ENCODE measurements around the gene RXRA. TPM values are rescaled to one million over a fixed set of nuclear protein-coding genes. Genes with fewer than 3 reads are reported as not detected.

The RXRA gene
- polyA plus RNA-seq, 1 of the 3 experiments (the other 2 are of a cell fraction) = 7.6 TPM

DNA sequence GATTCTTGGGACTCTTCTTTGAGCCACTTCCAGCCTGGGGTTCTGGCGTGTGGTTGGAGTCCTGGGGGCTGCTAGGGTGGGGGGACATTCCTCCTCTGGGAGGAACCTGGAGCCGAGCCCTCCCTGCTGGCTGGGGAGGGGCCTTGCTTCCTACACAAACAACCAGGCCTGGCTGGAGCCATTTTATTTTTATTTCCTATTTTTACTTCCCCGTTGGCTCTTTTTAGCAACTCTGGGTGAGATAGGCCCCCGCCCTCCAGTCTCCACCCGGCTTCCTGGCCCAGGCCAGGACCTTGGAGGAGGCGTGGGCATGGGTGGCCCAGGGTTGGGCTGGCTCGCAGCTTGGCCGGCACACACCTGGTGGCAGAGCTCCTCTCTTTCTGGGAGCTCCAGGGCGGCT, 15.1 kb downstream of the RXRA start:
- ChIA-PET POLR2A (no interaction called here), CTCF (interaction anchor here (1.3 kb wide), 1 partner anchor 23 kb away, joined by 4 read pairs; no protein-coding TSS in a partner anchor)
- Histone ChIP-seq H3F3A (replicated peaks; ENCODE audit: insufficient read depth) (no peaks in the 10 kb centered on the region), H2AFZ (ENCODE audit: low read depth) (no peak overlapping the region), H3K36me3 (replicated peaks in 1 of 2; ENCODE audit: control insufficient read depth in 1 of 2, insufficient read depth in 2 of 2, low read length in 1 of 2) (no peaks in the 10 kb centered on the region), H3K4me3 (ENCODE audit: low read depth in 2 of 2, low read length in 1 of 2) (no peak overlapping the region), H3K4me2 (no peak overlapping the region), H4K20me1 (ENCODE audit: insufficient read depth) (peaks cover 100% of the 10 kb centered on the region), H3K27ac (ENCODE audit: low read depth in 2 of 2, low read length in 1 of 2) (no peak overlapping the region), H3K9me3 (no peaks in the 10 kb centered on the region), H3K9me2 (no peaks in the 10 kb centered on the region), H3K9ac (no peak overlapping the region), H3K27me3 (ENCODE audit: insufficient read depth) (no peaks in the 10 kb centered on the region), H3K79me2 (ENCODE audit: insufficient read depth) (peaks cover 64% of the 10 kb centered on the region), H3K4me1 (ENCODE audit: control insufficient read depth in 1 of 2, insufficient read depth in 2 of 2, low read depth in 1 of 2, low read length in 1 of 2) (peaks cover 0 to 76% of the 10 kb centered on the region in 2 experiments; a peak in 1 of 4 replicates)
- DNase-seq = no peak
- 91% methylated on average over 9 of the region's 9 CpGs for WGBS (ENCODE audit: low lambda C conversion rate)
- TF ChIP-seq, protein P1, sequence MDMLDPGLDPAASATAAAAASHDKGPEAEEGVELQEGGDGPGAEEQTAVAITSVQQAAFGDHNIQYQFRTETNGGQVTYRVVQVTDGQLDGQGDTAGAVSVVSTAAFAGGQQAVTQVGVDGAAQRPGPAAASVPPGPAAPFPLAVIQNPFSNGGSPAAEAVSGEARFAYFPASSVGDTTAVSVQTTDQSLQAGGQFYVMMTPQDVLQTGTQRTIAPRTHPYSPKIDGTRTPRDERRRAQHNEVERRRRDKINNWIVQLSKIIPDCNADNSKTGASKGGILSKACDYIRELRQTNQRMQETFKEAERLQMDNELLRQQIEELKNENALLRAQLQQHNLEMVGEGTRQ (IDR thresholded peaks at IDR 0.05; ENCODE audit: borderline replicate concordance, low read depth, low read length) = no peak
- TF ChIP-seq MEF2A (IDR thresholded peaks at IDR 0.05; ENCODE audit: borderline replicate concordance, low read depth) (no peak), EP300 (IDR thresholded peaks at IDR 0.05; ENCODE audit: borderline replicate concordance in 1 of 2, low read depth in 1 of 2, low read length in 1 of 2) (no peak)

DNA sequence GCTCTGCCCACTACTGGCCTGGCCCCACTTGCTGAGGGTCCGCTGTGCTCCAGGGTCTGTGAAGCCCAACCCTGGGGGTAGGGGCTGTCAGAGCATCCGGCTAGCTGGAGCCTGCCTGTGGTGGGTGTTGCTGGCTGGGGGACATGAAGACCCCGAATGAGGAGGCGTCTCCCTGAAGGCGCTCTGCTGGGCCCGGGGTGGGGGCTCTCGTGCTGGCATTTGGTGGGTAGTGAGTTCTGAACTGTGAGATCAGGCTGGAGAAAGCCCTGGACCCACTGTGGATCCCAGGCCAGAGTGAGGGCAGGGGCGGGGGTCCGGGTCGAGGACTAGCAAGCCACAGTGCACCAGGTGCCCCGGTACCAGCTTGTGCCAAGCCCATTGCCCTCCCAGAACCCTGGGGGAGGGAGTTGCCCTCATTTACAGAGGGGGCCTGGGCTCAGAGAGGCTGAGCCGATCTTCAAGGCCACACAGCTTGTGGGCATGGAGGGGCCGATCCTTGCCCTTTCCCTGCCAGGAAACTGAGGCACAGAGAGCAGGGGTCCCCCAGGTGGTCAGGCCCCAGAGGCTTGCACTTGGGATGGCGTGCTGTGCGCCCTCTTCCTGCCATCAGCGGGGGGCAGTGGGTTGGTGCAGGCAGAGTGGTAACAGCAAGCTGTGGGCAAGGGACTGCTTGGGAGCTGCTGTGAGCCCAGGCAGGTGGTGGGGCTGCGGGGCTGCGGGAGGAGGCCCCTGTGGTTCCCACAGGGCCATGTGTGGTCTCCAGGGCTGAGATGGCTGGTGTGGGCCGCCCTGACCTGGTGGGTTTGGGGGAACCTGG, 15.9 kb downstream of the RXRA start:
- POLR2A ChIA-PET = no interaction called here
- Histone ChIP-seq H3K9me2 (no peaks in the 10 kb centered on the region), H3F3A (replicated peaks; ENCODE audit: insufficient read depth) (no peaks in the 10 kb centered on the region), H3K9ac (no peak overlapping the region), H3K79me2 (ENCODE audit: insufficient read depth) (peaks cover 61% of the 10 kb centered on the region), H3K27me3 (ENCODE audit: insufficient read depth) (no peaks in the 10 kb centered on the region), H3K27ac (ENCODE audit: low read depth in 2 of 2, low read length in 1 of 2) (no peak overlapping the region), H3K36me3 (replicated peaks in 1 of 2; ENCODE audit: control insufficient read depth in 1 of 2, insufficient read depth in 2 of 2, low read length in 1 of 2) (no peaks in the 10 kb centered on the region), H3K4me2 (no peak overlapping the region), H3K4me1 (ENCODE audit: control insufficient read depth in 1 of 2, insufficient read depth in 2 of 2, low read depth in 1 of 2, low read length in 1 of 2) (peaks cover 0 to 77% of the 10 kb centered on the region in 2 experiments; a peak in 1 of 4 replicates), H3K9me3 (no peaks in the 10 kb centered on the region), H3K4me3 (ENCODE audit: low read depth in 2 of 2, low read length in 1 of 2) (no peak overlapping the region), H2AFZ (ENCODE audit: low read depth) (no peak overlapping the region), H4K20me1 (ENCODE audit: insufficient read depth) (peaks cover 100% of the 10 kb centered on the region)
- no peak for DNase-seq
- CTCF ChIA-PET = no interaction called here
- no peak for TF ChIP-seq EZH2phosphoT487 (IDR thresholded peaks at IDR 0.05; ENCODE audit: borderline replicate concordance, low read depth)
- 93% methylated on average over 12 of the region's 19 CpGs for WGBS (ENCODE audit: low lambda C conversion rate)

DNA sequence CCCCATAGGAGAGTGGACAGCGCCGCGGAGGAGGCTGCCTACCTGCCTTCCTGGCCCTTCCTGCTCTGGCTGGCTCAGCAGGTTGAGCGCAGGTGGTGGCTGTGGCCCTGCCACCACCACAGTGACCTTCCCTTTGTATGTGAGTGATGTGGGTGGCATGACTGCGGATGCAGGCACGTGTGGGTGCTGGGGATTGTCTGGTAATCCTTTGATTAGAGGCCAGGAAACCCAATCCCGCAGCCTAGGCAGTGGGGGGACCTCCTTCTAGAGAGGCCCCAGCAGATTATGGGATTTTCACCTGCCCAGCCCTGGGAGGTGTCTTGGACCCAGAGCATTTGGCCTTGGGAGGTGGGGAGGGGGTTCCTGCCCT, 16.5 kb downstream of the RXRA start:
- Histone ChIP-seq H3K79me2 (ENCODE audit: insufficient read depth) (peaks cover 55% of the 10 kb centered on the region), H3K9me2 (no peaks in the 10 kb centered on the region), H3F3A (replicated peaks; ENCODE audit: insufficient read depth) (no peaks in the 10 kb centered on the region), H3K4me1 (ENCODE audit: control insufficient read depth in 1 of 2, insufficient read depth in 2 of 2, low read depth in 1 of 2, low read length in 1 of 2) (peaks cover 0 to 77% of the 10 kb centered on the region in 2 experiments; a peak in 1 of 4 replicates), H4K20me1 (ENCODE audit: insufficient read depth) (peaks cover 100% of the 10 kb centered on the region), H3K36me3 (replicated peaks in 1 of 2; ENCODE audit: control insufficient read depth in 1 of 2, insufficient read depth in 2 of 2, low read length in 1 of 2) (no peaks in the 10 kb centered on the region), H3K4me3 (ENCODE audit: low read depth in 2 of 2, low read length in 1 of 2) (no peak overlapping the region), H3K9ac (no peak overlapping the region), H3K4me2 (no peak overlapping the region), H3K27me3 (ENCODE audit: insufficient read depth) (no peaks in the 10 kb centered on the region), H3K27ac (ENCODE audit: low read depth in 2 of 2, low read length in 1 of 2) (no peak overlapping the region), H3K9me3 (no peaks in the 10 kb centered on the region), H2AFZ (ENCODE audit: low read depth) (no peak overlapping the region)
- 100% methylated on average over 4 of the region's 7 CpGs for WGBS (ENCODE audit: low lambda C conversion rate)
- TF ChIP-seq CHD2 (IDR thresholded peaks at IDR 0.05; ENCODE audit: low read length, partially characterized antibody) (no peak), RXRA (IDR thresholded peaks at IDR 0.05; ENCODE audit: borderline replicate concordance, low read depth) (no peak), TEAD4 (IDR thresholded peaks at IDR 0.05; ENCODE audit: borderline replicate concordance, insufficient read depth) (no peak)
- TF ChIP-seq, protein P1 (IDR thresholded peaks at IDR 0.05; ENCODE audit: borderline replicate concordance, low read depth, low read length) = no peak
- TF ChIP-seq, protein P2, sequence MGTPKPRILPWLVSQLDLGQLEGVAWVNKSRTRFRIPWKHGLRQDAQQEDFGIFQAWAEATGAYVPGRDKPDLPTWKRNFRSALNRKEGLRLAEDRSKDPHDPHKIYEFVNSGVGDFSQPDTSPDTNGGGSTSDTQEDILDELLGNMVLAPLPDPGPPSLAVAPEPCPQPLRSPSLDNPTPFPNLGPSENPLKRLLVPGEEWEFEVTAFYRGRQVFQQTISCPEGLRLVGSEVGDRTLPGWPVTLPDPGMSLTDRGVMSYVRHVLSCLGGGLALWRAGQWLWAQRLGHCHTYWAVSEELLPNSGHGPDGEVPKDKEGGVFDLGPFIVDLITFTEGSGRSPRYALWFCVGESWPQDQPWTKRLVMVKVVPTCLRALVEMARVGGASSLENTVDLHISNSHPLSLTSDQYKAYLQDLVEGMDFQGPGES (IDR thresholded peaks at IDR 0.05; ENCODE audit: low read depth, low read length) = no peak
- DNase-seq = no peak
- POLR2A ChIA-PET = no interaction called here
- CTCF ChIA-PET = no interaction called here
